Osteocyte (in vitro differentiated cells): ENCODE data around the gene ZC3H12D. TPM values are rescaled to one million over a fixed set of nuclear protein-coding genes. Genes with fewer than 3 reads are reported as not detected.

Experiments used
- DNase-seq: peaks from one replicate; pipeline ENCODE4 v3.0.0; 2021; ENCODE audit warnings: mixed read lengths; ENCODE audit not compliant: unreplicated experiment; ENCODE audit errors: extremely low spot score
- H3K27ac Mint-ChIP-seq: one replicate; pipeline ENCODE4 v1.8.0; 2021; ENCODE audit warnings: mild to moderate bottlenecking, mixed read lengths; ENCODE audit not compliant: unreplicated experiment
- H3K27me3 Mint-ChIP-seq: one replicate; pipeline ENCODE4 v1.8.0; 2021; ENCODE audit warnings: mixed read lengths; ENCODE audit not compliant: unreplicated experiment
- H3K36me3 Mint-ChIP-seq: one replicate; pipeline ENCODE4 v1.8.0; 2021; ENCODE audit warnings: mixed read lengths; ENCODE audit not compliant: unreplicated experiment
- H3K4me1 Mint-ChIP-seq: one replicate; pipeline ENCODE4 v1.8.0; 2021; ENCODE audit warnings: mixed read lengths; ENCODE audit not compliant: unreplicated experiment
- H3K4me3 Mint-ChIP-seq: one replicate; pipeline ENCODE4 v1.8.0; 2021; ENCODE audit warnings: mild to moderate bottlenecking, moderate library complexity, mixed read lengths; ENCODE audit not compliant: unreplicated experiment
- H3K9me3 Mint-ChIP-seq: one replicate; pipeline ENCODE4 v1.8.0; 2021; ENCODE audit warnings: mixed read lengths; ENCODE audit not compliant: unreplicated experiment
- total RNA-seq: library from RNA; stranded (reverse); gene quantifications from 2 replicates; pipeline ENCODE4 v1.2.1, GENCODE V29; 2021
- TF ChIP-seq, protein P1 (sequence below): fragments of 200-600 bp; sonication (generic); IDR thresholded peaks from 2 replicates; pipeline ENCODE4 v1.5.0; 2021; ENCODE audit warnings: antibody characterized with exemption, mild to moderate bottlenecking, moderate library complexity

The ZC3H12D gene
- total RNA-seq, 1 donor from 2014 or later = not detected

DNA sequence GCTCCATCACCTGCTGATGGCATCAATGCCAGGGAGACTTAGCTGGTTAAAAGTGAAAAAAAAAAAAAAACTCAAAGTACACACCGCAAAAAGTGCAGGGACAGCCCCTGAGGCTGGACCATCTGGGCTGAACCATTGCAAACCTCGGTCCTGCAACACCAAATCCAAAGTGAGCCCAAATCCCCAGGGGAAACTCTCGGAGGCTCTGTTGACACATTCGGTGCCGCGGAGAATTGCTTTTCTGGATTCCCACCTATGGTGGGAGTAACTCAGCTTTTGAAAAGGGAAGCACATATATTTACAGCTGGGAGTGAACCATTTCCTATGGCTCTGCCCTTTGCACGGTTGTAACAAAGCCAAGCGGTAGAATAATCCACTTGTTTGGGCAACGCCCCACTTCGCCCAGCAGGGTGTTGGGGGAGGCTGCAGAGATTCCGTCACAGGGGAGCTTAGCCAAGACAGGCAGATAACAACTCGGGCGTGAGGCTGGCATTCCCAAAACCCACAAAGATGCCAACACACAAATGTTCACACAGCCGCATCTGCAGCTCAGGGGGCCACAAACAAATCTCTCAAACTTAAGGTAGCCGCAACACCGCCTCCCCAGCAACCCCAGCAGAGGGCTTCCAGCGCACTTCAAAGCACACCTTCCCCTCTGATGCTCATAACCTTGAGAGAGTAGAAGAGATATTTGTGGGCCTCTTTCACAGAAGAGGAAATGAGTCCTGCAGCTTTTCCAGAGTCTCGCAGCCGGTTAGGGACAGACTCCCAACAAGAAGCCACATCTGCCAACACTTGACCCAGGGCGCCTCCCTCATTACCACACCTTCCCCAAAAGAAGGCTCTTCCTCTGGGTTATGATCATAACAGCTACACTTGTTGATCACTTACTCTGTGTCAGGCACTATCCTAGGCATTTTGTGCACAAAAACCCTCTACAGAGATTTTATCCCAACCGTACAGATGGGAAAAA, 11.4 kb downstream of the ZC3H12D start:
- no peaks in the 10 kb centered on the region for H3K36me3 Mint-ChIP-seq
- TF ChIP-seq, protein P1, sequence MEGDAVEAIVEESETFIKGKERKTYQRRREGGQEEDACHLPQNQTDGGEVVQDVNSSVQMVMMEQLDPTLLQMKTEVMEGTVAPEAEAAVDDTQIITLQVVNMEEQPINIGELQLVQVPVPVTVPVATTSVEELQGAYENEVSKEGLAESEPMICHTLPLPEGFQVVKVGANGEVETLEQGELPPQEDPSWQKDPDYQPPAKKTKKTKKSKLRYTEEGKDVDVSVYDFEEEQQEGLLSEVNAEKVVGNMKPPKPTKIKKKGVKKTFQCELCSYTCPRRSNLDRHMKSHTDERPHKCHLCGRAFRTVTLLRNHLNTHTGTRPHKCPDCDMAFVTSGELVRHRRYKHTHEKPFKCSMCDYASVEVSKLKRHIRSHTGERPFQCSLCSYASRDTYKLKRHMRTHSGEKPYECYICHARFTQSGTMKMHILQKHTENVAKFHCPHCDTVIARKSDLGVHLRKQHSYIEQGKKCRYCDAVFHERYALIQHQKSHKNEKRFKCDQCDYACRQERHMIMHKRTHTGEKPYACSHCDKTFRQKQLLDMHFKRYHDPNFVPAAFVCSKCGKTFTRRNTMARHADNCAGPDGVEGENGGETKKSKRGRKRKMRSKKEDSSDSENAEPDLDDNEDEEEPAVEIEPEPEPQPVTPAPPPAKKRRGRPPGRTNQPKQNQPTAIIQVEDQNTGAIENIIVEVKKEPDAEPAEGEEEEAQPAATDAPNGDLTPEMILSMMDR = no peak
- no peaks in the 10 kb centered on the region for H3K27me3 Mint-ChIP-seq
- no peak for DNase-seq
- H3K9me3 Mint-ChIP-seq = no peaks in the 10 kb centered on the region
- H3K4me1 Mint-ChIP-seq = peaks cover 13% of the 10 kb centered on the region
- no peak overlapping the region for H3K27ac Mint-ChIP-seq
- H3K4me3 Mint-ChIP-seq = no peak overlapping the region

DNA sequence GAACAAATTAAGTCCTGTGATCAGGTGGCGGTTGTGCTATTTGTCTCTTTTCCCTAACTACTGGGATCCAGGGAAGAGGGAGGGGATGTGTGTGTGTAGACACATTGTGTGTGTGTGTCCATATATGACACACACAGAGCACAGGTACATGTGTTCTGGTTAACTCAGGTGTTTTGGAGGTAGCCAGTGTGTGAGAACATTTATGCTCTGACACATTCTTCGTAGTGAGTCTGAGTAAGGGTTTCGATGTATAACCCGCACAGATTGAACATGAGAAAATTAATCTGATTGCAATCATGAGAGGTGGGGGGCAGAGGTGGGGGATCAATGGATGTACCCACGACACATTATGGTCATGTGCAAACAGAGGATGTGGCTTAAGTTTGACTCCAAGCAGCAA, 12.6 kb downstream of the ZC3H12D start:
- no peaks in the 10 kb centered on the region for H3K9me3 Mint-ChIP-seq
- no peak for DNase-seq
- H3K4me3 Mint-ChIP-seq = no peak overlapping the region
- TF ChIP-seq, protein P1 = no peak
- no peaks in the 10 kb centered on the region for H3K36me3 Mint-ChIP-seq
- peaks cover 12% of the 10 kb centered on the region for H3K4me1 Mint-ChIP-seq
- H3K27me3 Mint-ChIP-seq = peaks cover 2% of the 10 kb centered on the region
- no peak overlapping the region for H3K27ac Mint-ChIP-seq

DNA sequence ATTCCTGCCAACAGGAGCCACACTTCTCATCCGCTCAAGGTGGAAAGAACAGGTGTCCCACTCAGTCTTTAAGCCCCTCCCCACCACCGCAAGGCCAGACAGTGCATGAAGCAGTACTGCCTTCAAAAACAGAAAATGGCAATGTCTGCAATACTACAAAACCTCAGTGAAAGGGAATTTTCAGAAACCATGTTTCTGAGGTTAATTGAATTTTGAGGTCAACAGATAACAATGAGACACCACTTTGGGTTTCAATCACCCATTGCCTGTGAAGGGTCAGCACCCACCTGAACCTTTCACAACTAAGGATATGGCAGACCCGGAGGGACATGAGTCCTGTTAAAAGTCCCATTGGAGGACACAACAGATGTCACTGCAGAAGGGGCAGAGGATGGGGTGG, 13.0 kb downstream of the ZC3H12D start:
- H3K4me1 Mint-ChIP-seq = peaks cover 12% of the 10 kb centered on the region
- no peak overlapping the region for H3K27ac Mint-ChIP-seq
- no peaks in the 10 kb centered on the region for H3K9me3 Mint-ChIP-seq
- H3K36me3 Mint-ChIP-seq = no peaks in the 10 kb centered on the region
- TF ChIP-seq, protein P1 = no peak
- DNase-seq = no peak
- peaks cover 2% of the 10 kb centered on the region for H3K27me3 Mint-ChIP-seq
- H3K4me3 Mint-ChIP-seq = no peak overlapping the region

DNA sequence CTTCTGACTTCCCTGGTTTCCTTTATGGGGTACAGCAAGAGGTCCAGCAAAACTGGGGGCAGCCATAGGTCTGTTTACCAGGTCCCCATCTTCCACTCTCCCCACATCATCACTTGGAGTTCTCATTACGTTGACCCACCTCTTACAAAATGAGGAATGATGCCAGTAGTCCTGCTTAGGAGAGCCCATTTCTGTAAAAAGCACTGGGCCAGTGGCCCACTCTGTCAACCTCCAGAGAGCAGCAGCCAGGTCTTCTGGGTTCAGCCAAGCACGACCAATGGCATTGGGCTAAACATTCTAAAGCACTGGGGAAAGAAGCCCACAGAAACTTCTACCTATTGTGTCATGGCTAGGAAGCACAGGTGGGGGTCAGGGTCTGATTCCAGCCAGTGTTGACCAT, 13.9 kb downstream of the ZC3H12D start:
- Mint-ChIP-seq H3K4me3 (no peak overlapping the region), H3K9me3 (no peaks in the 10 kb centered on the region), H3K4me1 (peaks cover 12% of the 10 kb centered on the region), H3K27ac (no peak overlapping the region), H3K27me3 (peaks cover 2% of the 10 kb centered on the region), H3K36me3 (no peaks in the 10 kb centered on the region)
- TF ChIP-seq, protein P1 = no peak
- DNase-seq = no peak

DNA sequence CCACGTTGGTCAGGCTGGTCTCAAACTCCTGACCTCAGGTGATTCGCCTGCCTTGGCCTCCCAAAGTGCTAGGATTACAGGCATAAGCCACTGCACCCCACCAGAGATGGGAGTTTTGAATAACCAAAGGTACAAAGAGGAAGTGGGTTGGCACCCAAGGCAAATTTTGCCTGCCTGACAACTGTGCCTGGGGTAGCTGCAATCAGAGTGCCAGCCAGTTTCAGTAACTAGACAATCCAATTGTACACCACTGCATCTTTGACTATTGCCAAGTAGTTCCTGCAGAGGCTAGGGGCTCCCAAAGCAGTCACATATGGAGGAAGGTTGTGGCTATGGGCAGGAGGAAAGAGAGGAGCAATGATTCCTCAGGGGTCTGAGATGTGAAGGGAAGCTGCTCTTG, 16.6 kb downstream of the ZC3H12D start:
- peaks cover 17% of the 10 kb centered on the region for H3K4me1 Mint-ChIP-seq
- no peak overlapping the region for H3K27ac Mint-ChIP-seq
- no peak for DNase-seq
- H3K36me3 Mint-ChIP-seq = no peaks in the 10 kb centered on the region
- H3K4me3 Mint-ChIP-seq = no peak overlapping the region
- peaks cover 2% of the 10 kb centered on the region for H3K27me3 Mint-ChIP-seq
- H3K9me3 Mint-ChIP-seq = no peaks in the 10 kb centered on the region
- TF ChIP-seq, protein P1 = no peak
